ENCODE results near the gene CLBA1. TPM values are rescaled to one million over a fixed set of nuclear protein-coding genes. Genes with fewer than 3 reads are reported as not detected.
"Not testable (repeated sequence)": the region's sequence is repeated elsewhere in the genome, so short reads cannot be mapped to it uniquely, and the experiment has no call there.

CLBA1 gene
- total and polyA plus RNA-seq, 8 donors: 4.7 to 32.5 (median 7.2) TPM

- Histone ChIP-seq H3K27me3 (no peaks in the 10 kb centered on the region), H3K4me3 (no peak overlapping the region), H3K27ac (no peak overlapping the region), H3K36me3 (no peaks in the 10 kb centered on the region), H3K9me3 (no peaks in the 10 kb centered on the region), H3K4me1 (peaks cover 0 to 4% (median 0%) of the 10 kb centered on the region in 3 donors)
- FAIRE-seq (no peak), DNase-seq (no peak), ATAC-seq (peak in 2 of 4 donors; percentile 18 to 31)
- no peak for TF ChIP-seq CTCF (IDR thresholded peaks at IDR 0.05)
- intact Hi-C loops (cut with DNase I): no loop called here
- 30 to 44% methylated on average over 1 of the region's 1 CpG for WGBS, 2 donors
These were observed 41.4 kb downstream of the CLBA1 start for GRCh38 chr14:105026802-105027563.

- 72 to 78% methylated on average over 4 of the region's 4 CpGs for WGBS, 2 donors
- H3K4me3 ChIP-seq; DNase-seq; ATAC-seq; FAIRE-seq; H3K9me3 ChIP-seq; intact Hi-C loops (cut with DNase I); H3K27ac ChIP-seq; H3K27me3 ChIP-seq; H3K36me3 ChIP-seq; H3K4me1 ChIP-seq: not testable (repeated sequence)
These were observed 42.1 kb downstream of the CLBA1 start for GRCh38 chr14:105027718-105028117.

GRCh38 chr14:105028251-105028927 is 42.8 kb downstream of the CLBA1 start:
- no peak overlapping the region for H3K27ac ChIP-seq
- 72 to 85% methylated on average over 12 of the region's 12 CpGs for WGBS, 2 donors
- peak in 1 of 4 donors; percentile 32 for ATAC-seq
- intact Hi-C loops (cut with DNase I): no loop called here
- no peak for TF ChIP-seq CTCF (IDR thresholded peaks at IDR 0.05)
- FAIRE-seq: no peak
- DNase-seq: no peak
- no peaks in the 10 kb centered on the region for H3K9me3 ChIP-seq
- no peak overlapping the region for H3K4me3 ChIP-seq
- no peaks in the 10 kb centered on the region for H3K27me3 ChIP-seq
- no peaks in the 10 kb centered on the region for H3K4me1 ChIP-seq
- no peaks in the 10 kb centered on the region for H3K36me3 ChIP-seq

GRCh38 chr14:105029402-105029801 is 43.8 kb downstream of the CLBA1 start:
- FAIRE-seq (no peak), DNase-seq (no peak), ATAC-seq (no peak)
- Histone ChIP-seq H3K4me3 (no peak overlapping the region), H3K27me3 (no peaks in the 10 kb centered on the region), H3K27ac (no peak overlapping the region), H3K36me3 (no peaks in the 10 kb centered on the region), H3K9me3 (no peaks in the 10 kb centered on the region), H3K4me1 (no peaks in the 10 kb centered on the region)
- TF ChIP-seq CTCF (IDR thresholded peaks at IDR 0.05): no peak
- intact Hi-C loops (cut with DNase I): no loop called here
- WGBS, 2 donors: 61 to 77% methylated on average over 7 of the region's 7 CpGs

GRCh38 chr14:105030194-105030593 is 44.6 kb downstream of the CLBA1 start:
- WGBS, 2 donors: 69 to 78% methylated on average over 2 of the region's 2 CpGs
- TF ChIP-seq CTCF (IDR thresholded peaks at IDR 0.05): no peak
- H3K9me3 ChIP-seq: no peaks in the 10 kb centered on the region
- intact Hi-C loops (cut with DNase I): no loop called here
- no peak for ATAC-seq
- FAIRE-seq: no peak
- H3K27ac ChIP-seq: no peak overlapping the region
- no peaks in the 10 kb centered on the region for H3K36me3 ChIP-seq
- H3K4me3 ChIP-seq: no peak overlapping the region
- H3K27me3 ChIP-seq: no peaks in the 10 kb centered on the region
- no peak for DNase-seq
- H3K4me1 ChIP-seq: no peaks in the 10 kb centered on the region

All from pancreas (tissue), 10 donors.